ENCODE measurements around the gene ZFPM1.

Gene ZFPM1

GRCh38 chr16:88417684-88418476, 35.2 kb upstream of the ZFPM1 start:
- DNase-seq (ENCODE audit: low read depth), result no peak

- no peak for DNase-seq (ENCODE audit: low read depth)
Observed at GRCh38 chr16:88418869-88419268, 34.2 kb upstream of the ZFPM1 start.

GRCh38 chr16:88419790-88420189, 33.3 kb upstream of the ZFPM1 start:
- DNase-seq (ENCODE audit: low read depth), result no peak

- no peak for DNase-seq (ENCODE audit: low read depth)
Observed at GRCh38 chr16:88420496-88420895, 32.6 kb upstream of the ZFPM1 start.

GRCh38 chr16:88421301-88421700, 31.8 kb upstream of the ZFPM1 start:
- no peak for DNase-seq (ENCODE audit: low read depth)

GRCh38 chr16:88421871-88422433, 31.1 kb upstream of the ZFPM1 start:
- DNase-seq (ENCODE audit: low read depth), result no peak

GRCh38 chr16:88422733-88423447, 30.2 kb upstream of the ZFPM1 start:
- no peak for DNase-seq (ENCODE audit: low read depth)

GRCh38 chr16:88423448-88423850, 29.6 kb upstream of the ZFPM1 start:
- DNase-seq (ENCODE audit: low read depth), result no peak

GRCh38 chr16:88424587-88425235, 28.4 kb upstream of the ZFPM1 start:
- no peak for DNase-seq (ENCODE audit: low read depth)

- DNase-seq (ENCODE audit: low read depth), result no peak
Observed at GRCh38 chr16:88426018-88426417, 27.1 kb upstream of the ZFPM1 start.

GRCh38 chr16:88427376-88427775, 25.7 kb upstream of the ZFPM1 start:
- no peak for DNase-seq (ENCODE audit: low read depth)

GRCh38 chr16:88428156-88428555, 24.9 kb upstream of the ZFPM1 start:
- no peak for DNase-seq (ENCODE audit: low read depth)

- no peak for DNase-seq (ENCODE audit: low read depth)
Observed at GRCh38 chr16:88428616-88429386, 24.3 kb upstream of the ZFPM1 start.

- DNase-seq (ENCODE audit: low read depth), result no peak
Observed at GRCh38 chr16:88429387-88430184, 23.5 kb upstream of the ZFPM1 start.

GRCh38 chr16:88430185-88430523, 22.9 kb upstream of the ZFPM1 start:
- DNase-seq (ENCODE audit: low read depth), result no peak

- no peak for DNase-seq (ENCODE audit: low read depth)
Observed at GRCh38 chr16:88430524-88431446, 22.3 kb upstream of the ZFPM1 start.

GRCh38 chr16:88431651-88432050, 21.4 kb upstream of the ZFPM1 start:
- DNase-seq (ENCODE audit: low read depth), result no peak

GRCh38 chr16:88432174-88432573, 20.9 kb upstream of the ZFPM1 start:
- DNase-seq (ENCODE audit: low read depth), result no peak

- no peak for DNase-seq (ENCODE audit: low read depth)
Observed at GRCh38 chr16:88432753-88433152, 20.3 kb upstream of the ZFPM1 start.
